HG03095 (cell line): ENCODE data around the gene NPAS3.

Source experiments
- ATAC-seq: cut with Tn5 transposase; IDR thresholded peaks from one replicate; pipeline ENCODE4 v1.9.1; 2021; ENCODE audit warnings: moderate library complexity; ENCODE audit not compliant: unreplicated experiment

NPAS3 gene

DNA sequence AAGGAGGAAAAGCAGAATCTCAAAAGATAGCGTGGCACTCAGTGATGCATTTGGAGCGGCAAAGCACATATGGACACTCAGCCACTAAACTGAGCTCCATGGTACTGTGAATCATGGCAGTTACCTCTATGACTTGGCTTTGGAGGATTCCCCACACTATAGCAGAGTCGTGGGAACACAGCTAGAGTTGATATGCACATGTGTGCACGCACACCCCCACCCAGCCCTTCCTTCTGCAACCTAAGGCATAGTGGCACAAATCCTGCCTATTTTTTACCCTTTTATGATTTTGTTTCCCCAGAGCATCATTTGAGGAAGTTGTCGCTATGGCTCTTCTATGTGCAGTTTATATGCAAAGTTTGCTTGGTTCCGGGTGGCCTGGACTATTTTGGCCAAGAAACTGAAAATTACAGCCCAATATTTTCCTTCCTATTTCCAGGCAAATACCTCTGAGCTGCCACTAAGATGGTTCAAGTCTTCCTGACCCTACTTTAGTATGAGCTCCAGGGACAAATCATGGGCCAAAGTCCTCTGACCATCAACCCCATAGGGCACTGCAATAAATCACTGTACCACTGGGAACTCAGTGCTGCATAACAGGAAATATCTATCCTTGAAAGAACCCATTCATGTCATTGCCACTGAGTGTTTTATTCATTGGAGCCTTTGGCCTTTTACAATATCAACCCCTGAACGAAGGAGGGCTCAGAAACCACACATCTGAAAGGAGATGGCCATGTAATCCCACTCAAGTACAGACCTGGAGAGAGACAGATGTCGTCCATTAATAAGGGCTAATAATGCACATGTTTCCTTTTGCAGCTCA is 834.7 kb downstream of the NPAS3 start:
- ATAC-seq, result no peak

DNA sequence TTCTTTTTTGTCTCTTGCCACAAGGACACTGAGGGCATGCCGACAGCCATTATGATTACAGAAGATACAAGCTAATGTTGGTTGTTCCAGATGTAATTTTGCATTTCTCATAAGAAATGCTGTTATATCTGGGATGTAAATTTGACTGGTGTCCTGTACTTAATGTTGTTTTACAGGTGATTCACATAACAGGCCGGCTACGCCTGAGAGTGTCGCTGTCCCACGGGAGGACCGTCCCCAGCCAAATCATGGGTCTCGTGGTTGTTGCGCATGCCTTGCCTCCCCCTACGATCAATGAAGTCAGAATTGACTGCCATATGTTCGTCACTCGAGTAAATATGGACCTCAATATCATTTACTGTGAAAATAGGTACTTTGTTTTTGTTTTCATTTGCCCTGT is 835.5 kb downstream of the NPAS3 start:
- ATAC-seq, result no peak

DNA sequence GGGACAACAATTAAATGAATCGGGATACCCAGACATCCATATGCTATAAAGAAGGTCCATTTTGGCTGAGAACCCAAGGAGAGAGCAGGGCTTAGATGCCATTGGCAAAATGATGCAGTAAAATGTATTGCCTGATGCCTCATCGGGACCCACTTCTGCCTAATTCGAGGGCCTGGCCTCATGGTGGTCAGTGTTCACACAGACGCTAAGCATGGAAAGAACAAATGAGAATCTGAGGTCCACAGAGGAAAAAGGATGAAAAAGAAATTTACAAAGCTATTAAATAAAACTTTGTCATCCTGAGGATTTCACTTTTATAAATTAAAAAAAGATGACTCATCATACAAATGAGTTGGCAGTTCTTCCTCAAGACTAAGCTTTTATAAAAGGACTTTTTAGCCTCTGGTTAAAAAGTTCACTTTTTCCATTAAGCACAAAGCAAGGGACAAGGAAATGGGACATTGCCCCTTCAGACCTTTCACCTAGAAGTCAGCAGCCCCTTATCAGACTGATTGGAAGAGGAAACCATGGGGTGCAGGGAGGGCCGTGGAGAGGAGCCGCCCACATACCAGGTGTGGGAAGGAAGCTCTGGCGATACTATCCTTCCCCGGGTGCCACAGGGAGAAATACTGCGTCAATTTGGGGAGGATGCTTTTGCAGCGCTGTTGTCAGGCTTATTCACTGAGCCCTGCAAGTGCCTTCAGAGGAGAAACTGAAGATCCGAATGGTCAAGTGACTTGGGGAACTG is 836.2 kb downstream of the NPAS3 start:
- no peak for ATAC-seq

DNA sequence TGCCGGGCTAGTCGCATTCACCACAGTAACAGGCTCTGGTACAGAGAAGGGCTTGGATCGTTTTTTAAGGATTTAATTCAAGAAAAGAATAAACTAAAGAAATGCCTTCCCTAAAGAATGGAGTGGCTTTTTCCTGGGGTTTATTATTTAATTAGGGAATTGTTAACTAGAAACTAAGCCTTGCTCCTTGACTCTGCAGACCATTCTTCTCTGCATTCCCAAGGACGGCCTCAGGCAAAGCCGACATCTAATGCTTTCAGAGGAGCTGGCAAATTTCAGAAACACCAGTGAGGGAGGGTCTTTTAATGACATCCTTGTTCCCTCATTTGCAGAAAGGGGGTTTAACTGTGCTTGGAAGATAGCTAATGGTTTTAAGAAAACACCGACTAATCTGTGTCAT is 838.2 kb downstream of the NPAS3 start:
- no peak for ATAC-seq

DNA sequence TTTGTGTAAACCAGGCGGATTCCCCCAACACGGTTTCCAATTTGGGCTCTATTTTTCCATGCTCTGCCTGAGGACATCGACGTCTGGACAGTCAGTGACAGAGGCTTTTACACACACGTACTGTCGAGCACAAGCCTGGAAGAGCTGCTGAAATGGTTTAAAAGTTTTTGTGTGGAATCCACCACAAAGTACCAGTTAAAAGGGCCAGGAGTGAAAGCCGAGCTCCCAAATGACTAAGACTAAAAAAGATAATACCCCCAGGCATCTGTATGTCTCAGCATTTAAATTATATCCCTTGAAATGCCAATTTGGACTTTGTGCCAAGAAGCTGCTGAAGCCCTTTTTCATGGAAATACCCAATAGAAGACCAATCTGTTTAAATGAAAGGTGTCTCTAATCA is 839.0 kb downstream of the NPAS3 start:
- no peak for ATAC-seq

DNA sequence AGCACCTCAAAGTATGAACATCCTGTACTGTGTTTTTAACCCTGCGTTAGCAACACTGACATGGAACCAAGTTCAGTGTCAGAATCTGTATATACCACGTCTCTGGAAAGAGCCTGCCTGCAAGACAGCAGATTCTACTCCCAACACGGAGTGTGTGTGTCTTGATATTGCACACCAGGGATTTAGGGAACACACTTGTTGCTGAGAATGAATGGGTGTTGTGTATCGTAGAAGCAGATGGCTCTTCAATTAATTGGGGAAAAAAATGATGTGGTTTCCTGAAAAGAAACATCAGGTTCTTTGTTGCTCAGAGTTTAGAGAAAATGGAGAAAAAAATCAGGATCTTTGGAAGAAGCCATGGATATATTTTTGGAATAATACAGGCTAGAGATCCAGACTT is 841.4 kb downstream of the NPAS3 start:
- no peak for ATAC-seq

DNA sequence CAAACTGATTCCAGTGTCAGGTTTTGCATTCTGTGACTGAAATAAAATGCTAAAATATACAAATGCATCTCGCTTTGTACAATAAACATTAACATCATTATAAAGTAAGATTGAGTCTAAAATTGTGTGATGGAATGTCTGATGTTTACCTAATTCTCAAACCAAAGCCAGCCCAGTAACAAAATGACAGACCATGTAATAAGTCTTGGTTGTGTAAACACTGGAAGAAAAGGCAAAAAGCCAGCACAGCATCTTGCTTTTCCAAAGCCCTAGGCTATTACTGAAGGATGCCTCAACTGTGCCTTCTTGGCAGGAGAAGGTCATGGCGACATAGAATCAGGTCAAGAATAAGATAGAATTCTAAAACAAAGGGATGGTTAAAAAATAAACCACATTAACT is 842.6 kb downstream of the NPAS3 start:
- no peak for ATAC-seq

DNA sequence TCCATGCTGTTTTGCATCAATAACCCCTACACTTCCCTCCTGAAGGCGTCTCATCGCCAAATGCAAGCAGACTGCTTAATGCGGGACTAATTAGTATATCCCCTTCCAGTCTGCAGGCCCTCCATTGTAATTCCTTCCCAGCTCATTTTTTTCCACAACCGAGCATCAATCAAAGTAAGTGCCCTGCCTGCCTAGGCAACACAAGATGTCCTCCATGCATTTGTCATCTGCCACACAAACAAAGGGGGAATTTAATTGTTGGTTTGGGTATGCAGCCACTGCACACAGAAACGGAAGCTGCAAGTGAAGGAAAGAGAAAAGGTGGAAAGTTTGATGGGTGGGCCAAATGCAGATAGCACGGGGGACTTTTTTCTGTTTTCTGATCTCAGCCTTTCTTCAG is 844.2 kb downstream of the NPAS3 start:
- no peak for ATAC-seq

DNA sequence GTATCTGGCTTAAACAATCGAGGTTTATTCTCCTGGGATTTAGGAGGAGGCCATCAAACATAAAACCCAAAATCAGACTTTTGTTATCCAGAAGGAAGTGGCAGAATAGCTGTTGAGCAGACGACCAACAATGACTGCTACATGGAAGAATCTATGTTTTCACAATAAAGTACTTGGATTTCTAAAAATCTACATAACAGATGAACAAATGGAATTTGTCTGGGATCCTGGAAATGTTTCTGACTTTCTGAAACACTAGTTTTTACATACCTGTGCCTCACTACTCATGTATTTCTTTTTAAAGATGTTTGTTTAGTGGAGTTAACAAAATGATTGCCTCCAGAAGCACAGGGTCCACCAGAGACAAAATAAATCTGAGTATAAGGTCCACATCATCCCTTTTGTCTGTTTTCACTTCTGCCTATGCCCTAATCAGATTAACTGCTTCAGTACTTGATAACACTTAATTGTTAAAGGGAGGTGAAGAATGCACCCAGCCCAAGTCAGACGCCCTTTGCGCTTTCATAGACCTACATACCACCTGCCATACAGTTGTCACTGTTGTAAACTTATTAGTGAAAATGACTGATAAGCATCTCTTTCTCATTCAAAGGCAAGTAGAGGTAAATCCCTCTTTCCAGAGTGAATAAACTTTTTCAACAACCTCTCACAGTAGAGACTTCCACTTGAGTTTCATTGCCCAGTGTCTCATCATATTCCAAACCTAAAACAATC is 847.6 kb downstream of the NPAS3 start:
- ATAC-seq, result no peak

DNA sequence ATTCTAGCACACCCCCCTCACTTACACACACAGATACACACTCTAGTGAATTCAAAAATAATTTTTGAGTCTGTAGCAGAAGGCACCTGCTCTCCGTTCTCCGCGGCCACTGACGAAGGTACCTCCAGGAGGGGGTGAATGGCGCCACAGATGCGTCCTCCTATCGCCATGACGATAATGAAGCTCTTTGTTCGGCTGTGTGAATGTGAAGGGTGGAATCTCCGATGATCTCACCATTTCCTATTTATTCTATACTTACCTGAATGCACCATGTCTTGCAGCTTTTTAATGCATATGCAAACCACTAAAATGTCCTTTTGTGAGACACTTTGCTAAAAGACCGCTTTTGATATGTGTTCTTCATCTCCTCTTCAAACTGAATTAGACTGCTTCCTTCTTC is 849.5 kb downstream of the NPAS3 start:
- ATAC-seq, result no peak

DNA sequence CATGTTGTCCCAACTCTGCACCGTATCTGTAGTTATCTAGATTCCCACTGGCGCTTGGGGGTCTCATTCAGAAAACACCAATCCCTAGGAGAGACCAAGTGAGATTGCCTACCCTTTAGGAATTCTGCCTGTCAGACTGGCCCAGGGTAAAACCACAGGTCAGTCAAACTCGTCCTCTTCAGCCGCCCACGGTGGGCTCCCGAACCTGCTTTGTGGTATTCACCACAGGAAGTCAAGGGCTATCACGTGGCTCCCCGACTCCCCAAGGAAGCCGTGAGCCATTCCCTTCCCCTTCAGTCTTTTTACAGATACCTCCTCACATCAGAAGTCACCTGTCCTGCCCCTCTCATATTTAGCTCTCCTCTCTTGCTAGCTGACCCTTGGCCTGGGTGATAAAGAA is 852.3 kb downstream of the NPAS3 start:
- ATAC-seq, result no peak

DNA sequence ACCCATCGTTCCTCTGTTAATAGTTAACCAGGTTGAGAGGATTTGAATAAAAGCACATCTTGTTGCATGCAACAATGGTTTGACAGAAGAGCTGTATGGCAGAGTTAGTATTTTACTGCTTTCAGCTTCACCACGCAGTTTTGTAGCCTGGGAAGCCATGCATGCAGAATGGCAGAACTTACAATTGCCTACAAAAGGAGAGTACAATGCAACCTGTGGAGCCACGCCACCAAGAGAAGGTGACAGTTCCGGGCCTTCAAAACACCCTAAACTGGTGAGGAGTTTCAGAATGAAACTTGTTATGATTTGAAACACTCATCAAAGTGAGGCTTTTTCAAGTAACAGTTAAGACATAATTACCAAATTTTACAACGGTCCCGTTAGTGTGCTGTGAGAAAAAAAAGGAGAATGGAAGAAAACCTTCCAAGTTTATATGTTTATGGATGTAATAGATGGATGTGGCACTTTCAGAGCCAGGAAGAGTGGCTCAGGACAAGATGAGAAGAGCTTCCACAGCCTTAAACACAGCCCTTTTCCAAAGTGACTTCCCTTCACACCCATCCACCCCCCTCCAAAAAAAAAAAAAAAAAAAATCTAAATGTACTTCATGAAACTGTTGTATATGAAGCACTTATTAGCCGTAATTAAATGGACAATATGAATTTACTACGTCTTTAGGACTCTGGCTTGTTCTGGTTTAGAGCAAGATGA is 853.5 kb downstream of the NPAS3 start:
- ATAC-seq, result peak; percentile 67

DNA sequence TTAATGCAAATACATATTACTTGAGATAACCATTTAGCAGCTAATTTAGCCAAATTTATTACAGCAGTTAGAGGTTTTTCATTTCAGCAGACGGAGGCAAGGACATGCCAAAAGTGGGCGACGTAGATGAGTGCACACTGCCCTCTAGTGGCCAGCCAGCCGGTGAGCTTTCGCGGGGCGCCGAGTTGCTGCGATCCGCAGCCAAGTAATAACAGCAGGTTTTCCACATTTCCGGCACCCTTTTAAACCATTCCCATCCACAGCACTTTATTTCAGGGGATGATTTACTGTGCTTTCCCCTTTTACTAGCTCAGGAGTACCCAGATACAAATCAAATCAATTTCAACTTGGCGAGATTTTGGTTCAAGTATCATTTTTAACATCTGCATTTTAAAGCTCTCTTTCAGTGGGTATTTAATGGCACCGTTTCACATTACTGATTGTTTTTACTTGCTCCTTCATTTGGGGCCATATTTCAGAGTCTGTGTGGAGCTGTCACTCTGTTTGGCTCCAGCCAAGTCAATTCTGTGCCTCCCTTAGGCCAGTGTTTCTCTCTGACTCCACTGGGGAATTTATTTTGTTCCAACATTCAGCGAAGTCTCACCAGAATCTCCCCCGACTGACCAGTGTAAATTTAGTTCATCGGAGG is 854.2 kb downstream of the NPAS3 start:
- ATAC-seq, result peak; percentile 61

DNA sequence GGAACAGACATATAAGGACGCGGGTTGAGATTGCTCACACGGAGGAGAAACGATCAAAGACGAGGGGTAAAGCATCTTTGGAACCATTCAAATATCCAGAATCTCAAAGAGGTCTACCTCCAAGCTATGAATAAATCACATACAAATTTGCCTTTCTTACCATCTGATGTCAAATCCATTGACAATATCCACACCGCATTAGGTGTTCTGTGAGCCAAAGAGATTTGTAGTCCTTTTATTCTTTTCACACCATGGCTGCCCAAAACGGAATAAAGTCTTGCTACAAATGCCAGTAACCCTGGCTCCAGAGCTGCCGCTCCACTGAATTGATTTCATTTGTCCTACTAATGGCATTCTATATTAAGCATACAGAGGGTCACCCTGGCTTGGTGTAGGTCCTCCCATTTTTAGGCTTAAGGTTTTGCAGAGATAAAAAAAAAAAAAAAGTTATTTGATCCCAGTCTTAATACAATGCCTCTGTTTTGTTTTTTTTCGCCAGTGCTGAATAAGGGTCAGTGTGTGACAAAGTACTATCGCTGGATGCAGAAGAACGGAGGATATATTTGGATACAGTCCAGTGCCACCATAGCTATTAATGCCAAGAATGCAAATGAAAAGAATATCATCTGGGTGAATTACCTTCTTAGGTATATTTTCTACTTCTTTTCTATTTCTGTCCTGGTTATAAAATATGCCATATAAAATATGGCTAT is 854.9 kb downstream of the NPAS3 start:
- no peak for ATAC-seq

DNA sequence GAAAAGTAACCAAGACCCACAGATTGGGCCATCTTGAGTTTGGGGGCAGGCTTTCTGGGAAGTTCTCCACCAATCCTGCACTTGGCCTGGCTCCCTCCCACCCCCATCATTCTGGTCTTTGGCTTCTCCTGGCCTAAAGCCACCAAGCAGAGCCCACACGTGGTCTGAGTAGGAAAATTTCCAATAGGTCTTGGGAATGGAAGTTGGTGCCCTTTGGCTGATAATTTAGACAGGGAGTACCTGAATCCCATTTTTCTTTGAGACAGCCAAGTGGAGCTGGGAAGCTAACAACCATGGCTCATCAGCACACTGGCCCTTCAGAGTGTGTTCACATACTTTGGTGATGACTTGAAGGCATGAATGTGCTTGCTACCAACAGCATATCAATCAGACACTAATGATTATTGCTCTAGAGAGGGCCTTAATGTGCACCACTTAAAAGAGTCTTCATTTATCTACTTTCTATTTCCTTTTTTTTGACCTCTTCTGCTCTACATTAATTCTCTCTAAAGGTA is 856.2 kb downstream of the NPAS3 start:
- ATAC-seq, result no peak

DNA sequence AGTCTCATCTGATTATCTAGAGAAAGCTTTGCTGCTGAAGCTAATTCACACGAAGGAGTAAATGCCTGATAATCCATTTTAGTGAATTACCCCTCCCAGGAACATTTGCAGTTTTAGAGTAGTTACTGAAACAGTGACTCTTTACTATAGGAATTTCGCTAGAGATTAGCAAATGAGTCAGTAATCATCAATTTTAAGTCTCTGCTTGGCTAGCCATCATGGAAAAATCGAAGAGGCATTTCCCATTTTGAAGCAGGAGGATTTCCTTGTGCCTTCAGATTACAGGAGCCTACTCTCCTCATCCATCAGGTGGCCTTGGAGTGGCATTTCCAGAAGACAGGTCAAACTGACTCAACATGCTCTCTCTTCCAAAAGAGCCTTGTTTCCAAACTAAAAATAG is 857.7 kb downstream of the NPAS3 start:
- ATAC-seq, result no peak

DNA sequence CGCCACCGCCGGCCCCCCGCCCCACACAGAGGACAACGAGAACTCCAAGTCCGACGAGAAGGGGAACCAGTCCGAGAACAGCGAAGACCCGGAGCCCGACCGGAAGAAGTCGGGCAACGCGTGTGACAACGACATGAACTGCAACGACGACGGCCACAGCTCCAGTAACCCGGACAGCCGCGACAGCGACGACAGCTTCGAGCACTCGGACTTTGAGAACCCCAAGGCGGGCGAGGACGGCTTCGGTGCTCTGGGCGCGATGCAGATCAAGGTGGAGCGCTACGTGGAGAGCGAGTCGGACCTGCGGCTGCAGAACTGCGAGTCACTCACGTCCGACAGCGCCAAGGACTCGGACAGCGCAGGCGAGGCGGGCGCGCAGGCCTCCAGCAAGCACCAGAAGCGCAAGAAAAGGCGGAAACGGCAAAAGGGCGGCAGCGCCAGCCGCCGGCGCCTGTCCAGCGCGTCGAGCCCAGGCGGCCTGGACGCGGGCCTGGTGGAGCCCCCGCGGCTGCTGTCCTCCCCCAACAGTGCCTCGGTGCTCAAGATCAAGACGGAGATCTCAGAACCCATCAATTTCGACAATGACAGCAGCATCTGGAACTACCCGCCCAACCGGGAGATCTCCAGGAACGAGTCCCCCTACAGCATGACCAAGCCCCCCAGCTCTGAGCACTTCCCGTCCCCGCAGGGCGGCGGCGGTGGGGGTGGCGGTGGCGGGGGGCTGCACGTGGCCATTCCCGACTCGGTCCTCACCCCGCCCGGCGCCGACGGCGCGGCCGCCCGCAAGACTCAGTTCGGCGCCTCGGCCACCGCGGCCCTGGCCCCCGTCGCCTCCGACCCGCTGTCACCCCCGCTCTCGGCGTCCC is 861.3 kb downstream of the NPAS3 start:
- ATAC-seq, result no peak

DNA sequence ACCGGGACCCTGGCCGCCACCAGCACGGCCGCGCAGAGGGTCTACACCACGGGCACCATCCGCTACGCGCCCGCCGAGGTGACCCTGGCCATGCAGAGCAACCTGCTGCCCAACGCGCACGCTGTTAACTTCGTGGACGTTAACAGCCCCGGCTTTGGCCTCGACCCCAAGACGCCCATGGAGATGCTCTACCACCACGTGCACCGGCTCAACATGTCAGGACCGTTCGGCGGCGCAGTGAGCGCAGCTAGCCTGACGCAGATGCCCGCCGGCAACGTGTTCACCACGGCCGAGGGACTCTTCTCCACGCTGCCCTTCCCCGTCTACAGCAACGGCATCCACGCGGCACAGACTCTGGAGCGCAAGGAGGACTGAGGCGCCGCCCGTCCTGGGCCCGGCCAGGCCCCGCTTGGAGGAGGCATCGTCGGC is 862.1 kb downstream of the NPAS3 start:
- no peak for ATAC-seq

DNA sequence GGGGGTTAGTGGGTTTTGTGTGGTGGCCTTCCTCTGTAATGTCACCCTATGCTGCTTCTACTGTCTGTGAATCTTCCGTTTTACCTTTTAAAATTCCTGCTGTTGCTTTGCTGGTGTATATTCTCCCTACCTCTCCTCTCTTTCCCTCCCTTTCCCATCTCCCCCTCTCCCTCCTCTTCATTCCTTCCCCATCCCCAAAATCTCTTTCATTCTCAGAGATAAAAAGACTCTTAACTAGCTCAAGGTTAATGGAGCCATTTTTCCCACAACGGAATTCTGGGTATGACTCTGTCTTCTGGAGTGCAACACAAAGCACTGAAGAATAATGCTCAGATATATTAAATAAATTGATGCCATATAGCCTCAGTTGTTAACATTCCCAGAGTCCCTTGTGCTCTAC is 864.1 kb downstream of the NPAS3 start:
- no peak for ATAC-seq
